K562 (cell line): ENCODE results near the gene PLEKHB1. TPM values are rescaled to one million over a fixed set of nuclear protein-coding genes. Genes with fewer than 3 reads are reported as not detected.

ENCODE experiments used
- ATAC-seq: fragments of 200-7000 bp; cut with Tn5 transposase; 3 replicates; pipeline ENCODE4 v1.9.1; 2020; ENCODE audit warnings: moderate library complexity
- BruUV-seq: library from RNA; stranded (reverse); fragments of 400-500 nt; replicated peaks from 2 replicates; lab custom pipeline; 2021; lab: Mats Ljungman, UMichigan
- CTCF ChIA-PET: fragments of 300-600 bp; formaldehyde crosslinking; extraction: SDS; loops from one replicate; lab custom pipeline; 2021; ENCODE audit warnings: low intra/inter-chr PET ratio; lab: Yijun Ruan, JAX
- POLR2A ChIA-PET: fragments of 300-600, 350-650 bp; sonication (Branson Sonifier 250); formaldehyde crosslinking; extraction: SDS; loops from one replicate; lab custom pipeline; 2021; ENCODE audit warnings: antibody characterized with exemption, inconsistent platforms; lab: Yijun Ruan, JAX
- DNase-seq, 4 experiments: peaks; one replicate each; pipeline versions ENCODE4 v3.0.0 to v3.0.0-alpha.2; 2011 to 2018; ENCODE audit warnings: low spot score in 3 of 4, mixed read lengths in 3 of 4; ENCODE audit errors: extremely low read depth in 1 of 4
- FAIRE-seq: peaks from 2 replicates; lab custom pipeline; 2011; peaks lifted over from hg19 to GRCh38; lab: Jason Lieb, UNC
- H2AFZ ChIP-seq: 2 replicates; pipeline ENCODE4 v1.6.0; 2011; ENCODE audit warnings: low read depth, low read length, control low read depth, inconsistent platforms
- H3K27ac ChIP-seq: fragments of 200-600 bp; 3 replicates; pipeline ENCODE4 v1.8.0; 2011; ENCODE audit warnings: low read depth, mild to moderate bottlenecking, control low read depth, inconsistent platforms, low read length, moderate library complexity, mixed read lengths; ENCODE audit errors: extremely low read depth
- H3K27me3 ChIP-seq, 2 experiments: fragments of 300-600 bp in 1 of 2; 2 replicates in 1 of 2; 3 replicates in 1 of 2; pipeline versions ENCODE4 v1.6.0 to v1.8.0; 2011; ENCODE audit warnings: inconsistent platforms in 2 of 2, low read length in 2 of 2, mild to moderate bottlenecking in 1 of 2, mixed read lengths in 1 of 2, moderate library complexity in 1 of 2; ENCODE audit not compliant: control insufficient read depth in 2 of 2, insufficient read depth in 2 of 2
- H3K36me3 ChIP-seq: fragments of 300-600 bp; 3 replicates; pipeline ENCODE4 v1.8.0; 2011; ENCODE audit warnings: mild to moderate bottlenecking, low read length, inconsistent platforms; ENCODE audit not compliant: control insufficient read depth, insufficient read depth
- H3K4me1 ChIP-seq, 2 experiments: fragments of 200-600 bp in 1 of 2; replicated peaks in 1 of 2; 2 replicates in 1 of 2; 3 replicates in 1 of 2; pipeline versions ENCODE4 v1.5.1 to v1.8.0; 2011; ENCODE audit warnings: inconsistent platforms in 2 of 2, low read length in 2 of 2, mild to moderate bottlenecking in 1 of 2, mixed read lengths in 1 of 2, moderate library complexity in 1 of 2; ENCODE audit not compliant: control insufficient read depth in 2 of 2, insufficient read depth in 2 of 2
- H3K4me2 ChIP-seq: 2 replicates; pipeline ENCODE4 v1.6.1; 2011; ENCODE audit warnings: low read length, control low read depth, inconsistent platforms, mixed read lengths; ENCODE audit not compliant: insufficient read depth
- H3K4me3 ChIP-seq: fragments of 200-600 bp; sonication (generic), shearing (Covaris generic); 2 replicates; pipeline ENCODE4 v1.5.1; 2016; ENCODE audit warnings: control low read depth, inconsistent platforms
- H3K79me2 ChIP-seq: fragments of 200-600 bp; 3 replicates; pipeline ENCODE4 v1.8.0; 2011; ENCODE audit warnings: low read length, inconsistent platforms; ENCODE audit not compliant: control insufficient read depth, insufficient read depth
- H3K9ac ChIP-seq, 2 experiments: 2 replicates each; pipeline versions ENCODE4 v1.6.0 to v1.6.1; 2011; ENCODE audit warnings: low read depth in 2 of 2, low read length in 2 of 2, control low read depth in 1 of 2, inconsistent platforms in 1 of 2, mild to moderate bottlenecking in 1 of 2, mixed read lengths in 1 of 2; ENCODE audit not compliant: insufficient read depth in 1 of 2
- H3K9me1 ChIP-seq: one replicate; pipeline ENCODE4 v1.6.0; 2011; ENCODE audit warnings: inconsistent platforms, mild to moderate bottlenecking, low read length, moderate library complexity; ENCODE audit not compliant: control insufficient read depth, insufficient read depth
- H3K9me3 ChIP-seq: replicated peaks from 2 replicates; pipeline ENCODE4 v1.5.1; 2011; ENCODE audit warnings: low read depth, low read length, inconsistent platforms; ENCODE audit not compliant: control insufficient read depth, insufficient read depth
- H4K20me1 ChIP-seq: replicated peaks from 2 replicates; pipeline ENCODE4 v1.6.1; 2011; ENCODE audit warnings: low read length, inconsistent platforms, mixed read lengths; ENCODE audit not compliant: control insufficient read depth, insufficient read depth
- EHMT2 ChIP-seq: fragments of 450-650 bp; IDR thresholded peaks from 2 replicates; pipeline ENCODE4 v1.6.1; 2018; ENCODE audit warnings: antibody characterized with exemption
- MBD1 ChIP-seq: fragments of 250-450 bp; sonication (Bioruptor Pico); IDR thresholded peaks from 2 replicates; pipeline ENCODE4 v1.8.0; 2022; ENCODE audit warnings: inconsistent platforms
- MYBL2 ChIP-seq, 2 experiments: fragments of 450-650 bp in 1 of 2; sonication (generic) in 1 of 2; formaldehyde crosslinking in 1 of 2; IDR thresholded peaks; 2 replicates each; pipeline versions ENCODE4 v1.6.1 to v1.8.1; 2017 to 2022; ENCODE audit warnings: borderline replicate concordance in 1 of 2, inconsistent platforms in 1 of 2, low read depth in 1 of 2, mild to moderate bottlenecking in 1 of 2, missing genetic modification reagents in 1 of 2, moderate library complexity in 1 of 2
- TBL1XR1 ChIP-seq, 2 experiments: IDR thresholded peaks; 2 replicates each; pipeline ENCODE4 v1.6.1; 2012; ENCODE audit warnings: improper control_type of control experiment in 2 of 2, low read length in 2 of 2, mild to moderate bottlenecking in 1 of 2
- TEAD4 ChIP-seq, 2 experiments: sonication (generic) in 1 of 2; formaldehyde crosslinking in 1 of 2; IDR thresholded peaks; 2 replicates each; pipeline versions ENCODE4 v1.6.1 to v1.8.0; 2012 to 2022; ENCODE audit warnings: borderline replicate concordance in 1 of 2, inconsistent platforms in 1 of 2, low read length in 1 of 2, mild to moderate bottlenecking in 1 of 2, missing genetic modification reagents in 1 of 2
- WGBS: fragments of 100-300 bp; shearing (Covaris generic); methylation state at CpG from one replicate; pipeline ENCODE4 v1.1.6; 2016; ENCODE audit warnings: low coverage, mixed read lengths; ENCODE audit not compliant: insufficient coverage; ENCODE audit errors: missing lambda C conversion rate; 5-methylcytosine and 5-hydroxymethylcytosine counted together
- in situ Hi-C: fragments of 300-500 bp; cut with MboI; formaldehyde crosslinking; loops from 4 replicates; pipeline ENCODE4 v1.15.0; 2018; ENCODE audit warnings: inconsistent platforms, mixed read lengths
- intact Hi-C: fragments of 100-400 bp; cut with micrococcal nuclease; formaldehyde crosslinking; loops from 2 replicates; pipeline ENCODE4 v1.14.2; 2022
- polyA plus RNA-seq, 8 experiments: library from polyadenylated mRNA; depleted of rRNA in 4 of 8; stranded (reverse) in 5 of 8; unstranded in 3 of 8; fragments of >200 nt; fragmentation: Nextera tagmentation in 2 of 8; fragmentation: Illumina TruSeq in 1 of 8; extraction: Ambion mirVana in 2 of 8; extraction: Trizol in 1 of 8; gene quantifications; 2 replicates each; pipeline versions ENCODE4 v1.2.1 to v1.2.3, GENCODE V29; 2011 to 2014; ENCODE audit warnings: inconsistent platforms in 1 of 8, missing spikeins in 1 of 8
- total RNA-seq, 7 experiments: library from RNA; depleted of rRNA in 6 of 7; stranded (reverse); fragments of >200 nt in 6 of 7; fragmentation: Illumina TruSeq in 2 of 7; extraction: Trizol in 2 of 7; gene quantifications; 2 replicates each; pipeline versions ENCODE4 v1.2.1 to v1.2.3, GENCODE V29; 2011 to 2021; ENCODE audit warnings: low replicate concordance in 1 of 7

PLEKHB1 gene
- total and polyA plus RNA-seq, 9 of the 15 experiments (the other 6 are each of a cell fraction or from before 2014, with no cell fraction given): 0.07 to 0.62 (median 0.17) TPM; not detected in 2

GRCh38 chr11:73680687-73681086, 34.3 kb downstream of the PLEKHB1 start:
- no peak overlapping the region for H2AFZ ChIP-seq
- CTCF ChIA-PET: no interaction called here
- no peak overlapping the region for H3K9ac ChIP-seq
- WGBS: 63% methylated on average over 2 of the region's 2 CpGs
- no peak overlapping the region for H3K27ac ChIP-seq
- H3K4me3 ChIP-seq: no peak overlapping the region
- H3K36me3 ChIP-seq: peaks cover 28% of the 10 kb centered on the region; the same call in 2 of the 3 replicates
- POLR2A ChIA-PET: interaction anchor here (1.0 kb wide), 1 partner anchor 10 kb away, joined by 3 read pairs; no protein-coding TSS in a partner anchor
- no peaks in the 10 kb centered on the region for H3K9me1 ChIP-seq
- H3K9me3 ChIP-seq: no peaks in the 10 kb centered on the region
- DNase-seq: no peak
- no peak overlapping the region for H3K4me2 ChIP-seq
- FAIRE-seq: no peak
- no peaks in the 10 kb centered on the region for H4K20me1 ChIP-seq
- H3K27me3 ChIP-seq: no peaks in the 10 kb centered on the region
- in situ Hi-C loops (no loop called here), intact Hi-C loops (no loop called here)
- no peak for ATAC-seq
- H3K4me1 ChIP-seq: no peaks in the 10 kb centered on the region
- no peak for TF ChIP-seq TEAD4 (IDR thresholded peaks at IDR 0.05; ENCODE audit: low read length)
- no peak for TF ChIP-seq TEAD4 (CRISPR knock-in tag; IDR thresholded peaks at IDR 0.05; ENCODE audit: borderline replicate concordance)
- TF ChIP-seq MBD1 (CRISPR knock-in tag): no peak
- no peak for TF ChIP-seq EHMT2
- no peak for TF ChIP-seq TBL1XR1 (IDR thresholded peaks at IDR 0.05; ENCODE audit: low read length in 2 of 2)
- TF ChIP-seq MYBL2 (IDR thresholded peaks at IDR 0.05; ENCODE audit: low read depth): no peak
- no peak for TF ChIP-seq MYBL2 (CRISPR knock-in tag; IDR thresholded peaks at IDR 0.05; ENCODE audit: borderline replicate concordance)
- no TSS peak for BruUV-seq
- no peaks in the 10 kb centered on the region for H3K79me2 ChIP-seq
